Transverse colon (tissue), 4 donors: ENCODE results near the gene UNC45A. TPM values are rescaled to one million over a fixed set of nuclear protein-coding genes. Genes with fewer than 3 reads are reported as not detected.

Source experiments
- DNase-seq: peaks from one replicate; pipeline ENCODE4 v3.0.0-alpha.2; 2019
- H3K27ac ChIP-seq, 4 donors: fragments of 200-600 bp; sonication (generic); 2 replicates each; pipeline ENCODE4 v1.5.1; 2016 to 2018; ENCODE audit warnings: inconsistent platforms in 4 of 4
- H3K27me3 ChIP-seq: fragments of 200-600 bp; sonication (generic); 2 replicates; pipeline ENCODE4 v1.5.1; 2017; ENCODE audit warnings: inconsistent platforms
- H3K36me3 ChIP-seq, 4 donors: fragments of 200-600 bp; sonication (generic); 2 replicates each; pipeline ENCODE4 v1.5.1; 2017 to 2019; ENCODE audit warnings: inconsistent platforms in 4 of 4
- H3K4me1 ChIP-seq, 4 donors: fragments of 200-600 bp; sonication (generic); 2 replicates each; pipeline ENCODE4 v1.5.1; 2017 to 2020; ENCODE audit warnings: inconsistent platforms in 4 of 4
- H3K4me3 ChIP-seq, 4 donors: fragments of 200-600 bp; sonication (generic); 1 replicate in 1 of 4; 2 replicates in 3 of 4; pipeline versions ENCODE4 v1.5.1 to v1.6.1; 2017 to 2019; ENCODE audit warnings: inconsistent platforms in 4 of 4
- H3K9me3 ChIP-seq, 2 donors: fragments of 200-600 bp; sonication (generic); 2 replicates each; pipeline ENCODE4 v1.5.1; 2017 to 2019; ENCODE audit warnings: inconsistent platforms in 2 of 2
- CTCF ChIP-seq, 5 experiments: fragments of 200-600 bp in 3 of 5; fragments of 450-650 bp in 2 of 5; sonication (generic) in 3 of 5; IDR thresholded peaks; 1 replicate in 2 of 5; 2 replicates in 3 of 5; pipeline ENCODE4 v1.5.1; 2016 to 2017; ENCODE audit warnings: antibody characterized with exemption in 5 of 5, inconsistent platforms in 3 of 5, mild to moderate bottlenecking in 2 of 5, moderate library complexity in 1 of 5
- EP300 ChIP-seq: sonication (generic); formaldehyde crosslinking; IDR thresholded peaks from one replicate; pipeline ENCODE4 v1.6.1; 2017; ENCODE audit warnings: antibody characterized with exemption, low read depth
- POLR2A ChIP-seq: fragments of 450-650 bp; IDR thresholded peaks from one replicate; pipeline ENCODE4 v1.6.1; 2016; ENCODE audit warnings: antibody characterized with exemption, mild to moderate bottlenecking, moderate library complexity
- POLR2AphosphoS5 ChIP-seq, 3 donors: sonication (generic); formaldehyde crosslinking; IDR thresholded peaks; one replicate each; pipeline ENCODE4 v1.6.1; 2016; ENCODE audit warnings: antibody characterized with exemption in 3 of 3
- WGBS, 2 donors: methylation state at CpG; one replicate each; pipeline ENCODE4 v1.1.5; 2018; ENCODE audit warnings: low coverage in 1 of 2; 5-methylcytosine and 5-hydroxymethylcytosine counted together
- in situ Hi-C, 4 donors: fragments of 200-750 bp; cut with MboI; loops; one replicate each; pipeline versions ENCODE4 v1.15.0 to v1.15.1; 2017; ENCODE audit warnings: low sequenced_read_pairs in 3 of 4, low pct_ligation_motif_present in 1 of 4, low pct_unique_long_range_greater_than_20kb in 1 of 4
- intact Hi-C: fragments of 100-400 bp; cut with DNase I; formaldehyde crosslinking; loops from one replicate; pipeline ENCODE4 v1.15.1; 2023; ENCODE audit warnings: low total_unique reads
- total RNA-seq, 4 donors: library from RNA; depleted of rRNA; stranded (reverse); fragments of >200 nt; gene quantifications; one replicate each; pipeline ENCODE4 v1.1.0, GENCODE V29; 2016

Gene UNC45A
- total RNA-seq, 4 donors from 2014 or later: 34.4 to 142 (median 52.9) TPM

GRCh38 chr15:90979582-90979981 is 44.5 kb downstream of the UNC45A start:
- Histone ChIP-seq H3K9me3 (no peaks in the 10 kb centered on the region), H3K27me3 (no peaks in the 10 kb centered on the region), H3K36me3 (peaks cover 0 to 3% (median 0%) of the 10 kb centered on the region in 4 donors), H3K27ac (no peak overlapping the region), H3K4me3 (no peak overlapping the region), H3K4me1 (no peaks in the 10 kb centered on the region)
- TF ChIP-seq POLR2AphosphoS5 (IDR thresholded peaks at IDR 0.05) (no peak), POLR2A (no peak), CTCF (IDR thresholded peaks at IDR 0.05) (no peak), EP300 (no peak)
- 22 to 79% methylated on average over 1 of the region's 1 CpG for WGBS, 2 donors
- intact Hi-C loops: no loop called here
- no peak for DNase-seq
- in situ Hi-C loops: no loop called here

GRCh38 chr15:90981681-90982080 is 46.6 kb downstream of the UNC45A start:
- TF ChIP-seq CTCF (IDR thresholded peaks at IDR 0.05) (no peak), EP300 (no peak), POLR2AphosphoS5 (IDR thresholded peaks at IDR 0.05) (no peak), POLR2A (no peak)
- Histone ChIP-seq H3K27me3 (no peaks in the 10 kb centered on the region), H3K4me3 (no peak overlapping the region), H3K9me3 (no peaks in the 10 kb centered on the region), H3K27ac (no peak overlapping the region), H3K36me3 (peaks cover 0 to 3% (median 0%) of the 10 kb centered on the region in 4 donors), H3K4me1 (no peaks in the 10 kb centered on the region)
- DNase-seq: no peak
- in situ Hi-C loops (no loop called here), intact Hi-C loops (no loop called here)
- 80 to 93% methylated on average over 3 to 6 of the region's 6 CpGs for WGBS, 2 donors

GRCh38 chr15:90982135-90982534 is 47.0 kb downstream of the UNC45A start:
- Histone ChIP-seq H3K4me1 (no peaks in the 10 kb centered on the region), H3K27ac (no peak overlapping the region), H3K27me3 (no peaks in the 10 kb centered on the region), H3K4me3 (no peak overlapping the region), H3K36me3 (peaks cover 0 to 3% (median 0%) of the 10 kb centered on the region in 4 donors), H3K9me3 (no peaks in the 10 kb centered on the region)
- TF ChIP-seq CTCF (IDR thresholded peaks at IDR 0.05) (no peak), EP300 (no peak), POLR2A (no peak), POLR2AphosphoS5 (IDR thresholded peaks at IDR 0.05) (no peak)
- intact Hi-C loops: no loop called here
- DNase-seq: no peak
- in situ Hi-C loops: no loop called here
- WGBS, 2 donors: 71 to 87% methylated on average over 1 to 5 of the region's 5 CpGs

- no peak for TF ChIP-seq CTCF (IDR thresholded peaks at IDR 0.05)
- no peak for TF ChIP-seq EP300
- no peak for TF ChIP-seq POLR2AphosphoS5 (IDR thresholded peaks at IDR 0.05)
- TF ChIP-seq POLR2A: no peak
- DNase-seq: peak; percentile 24
- Histone ChIP-seq H3K4me3 (no peak overlapping the region), H3K27ac (peak overlapping the region in 1 of 4 donors; percentile 9), H3K9me3 (no peaks in the 10 kb centered on the region), H3K36me3 (no peaks in the 10 kb centered on the region), H3K27me3 (no peaks in the 10 kb centered on the region), H3K4me1 (peaks cover 0 to 11% (median 2%) of the 10 kb centered on the region in 4 donors)
- WGBS, 2 donors: 53 to 67% methylated on average over 10 to 11 of the region's 11 CpGs
- in situ Hi-C loops: no loop called here
- intact Hi-C loops: no loop called here
These were observed 51.9 kb downstream of the UNC45A start for GRCh38 chr15:90986790-90987507.
